ENCODE measurements around the gene RNPS1.

Gene RNPS1

DNA sequence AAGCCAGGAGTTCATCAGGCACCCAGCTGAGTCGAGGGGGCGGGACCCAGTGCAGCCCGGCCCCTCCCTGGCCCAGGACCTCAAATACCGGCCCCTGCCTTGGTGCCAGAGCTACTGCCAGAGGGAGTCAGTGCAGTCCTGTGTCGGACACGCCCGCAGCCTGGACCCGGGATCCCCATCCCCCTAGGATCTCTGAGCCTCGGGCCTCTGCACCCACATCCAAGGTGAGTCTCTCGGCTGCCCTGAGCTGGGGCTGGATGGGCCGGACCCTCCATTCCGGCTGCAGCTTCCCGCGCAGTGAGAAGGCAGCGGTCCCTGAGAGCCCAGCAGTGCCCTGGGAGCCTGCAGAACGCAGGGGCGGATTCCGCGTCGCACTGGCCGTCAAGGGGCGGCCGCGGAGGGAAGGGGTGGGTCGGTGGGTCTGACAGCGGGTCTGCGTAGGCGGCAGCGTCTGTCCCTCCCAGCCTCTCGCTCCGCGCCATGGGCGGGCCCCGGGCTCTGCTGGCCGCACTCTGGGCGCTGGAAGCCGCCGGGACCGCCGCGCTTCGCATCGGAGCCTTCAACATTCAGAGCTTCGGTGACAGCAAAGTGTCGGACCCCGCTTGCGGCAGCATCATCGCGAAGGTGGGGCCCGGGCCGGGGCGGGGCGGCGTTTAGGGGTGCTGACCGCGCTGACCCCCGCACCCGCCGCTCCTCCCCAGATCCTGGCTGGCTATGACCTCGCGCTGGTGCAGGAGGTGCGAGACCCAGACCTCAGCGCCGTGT lies 31.4 kb downstream of the RNPS1 start, which contains the start of gene DNASE1L2:
DNASE1L2 (plus strand) TSS at position 108 of the 765 bp plus-strand sequence; CDS start at position 481, 373 bp downstream.
- TF ChIP-seq, protein P1, sequence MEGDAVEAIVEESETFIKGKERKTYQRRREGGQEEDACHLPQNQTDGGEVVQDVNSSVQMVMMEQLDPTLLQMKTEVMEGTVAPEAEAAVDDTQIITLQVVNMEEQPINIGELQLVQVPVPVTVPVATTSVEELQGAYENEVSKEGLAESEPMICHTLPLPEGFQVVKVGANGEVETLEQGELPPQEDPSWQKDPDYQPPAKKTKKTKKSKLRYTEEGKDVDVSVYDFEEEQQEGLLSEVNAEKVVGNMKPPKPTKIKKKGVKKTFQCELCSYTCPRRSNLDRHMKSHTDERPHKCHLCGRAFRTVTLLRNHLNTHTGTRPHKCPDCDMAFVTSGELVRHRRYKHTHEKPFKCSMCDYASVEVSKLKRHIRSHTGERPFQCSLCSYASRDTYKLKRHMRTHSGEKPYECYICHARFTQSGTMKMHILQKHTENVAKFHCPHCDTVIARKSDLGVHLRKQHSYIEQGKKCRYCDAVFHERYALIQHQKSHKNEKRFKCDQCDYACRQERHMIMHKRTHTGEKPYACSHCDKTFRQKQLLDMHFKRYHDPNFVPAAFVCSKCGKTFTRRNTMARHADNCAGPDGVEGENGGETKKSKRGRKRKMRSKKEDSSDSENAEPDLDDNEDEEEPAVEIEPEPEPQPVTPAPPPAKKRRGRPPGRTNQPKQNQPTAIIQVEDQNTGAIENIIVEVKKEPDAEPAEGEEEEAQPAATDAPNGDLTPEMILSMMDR (IDR thresholded peaks at IDR 0.05; ENCODE audit: control extremely low read depth, extremely low read depth, low read depth, missing control alignments): no peak
- ChIA-PET CTCF (no interaction called here), POLR2A (interaction anchor here (1.2 kb wide), 1 partner anchor 81 kb away, joined by 3 read pairs; the partner anchor contains the start of gene TRAF7)
- no peak for DNase-seq (ENCODE audit: extremely low spot score)

DNA sequence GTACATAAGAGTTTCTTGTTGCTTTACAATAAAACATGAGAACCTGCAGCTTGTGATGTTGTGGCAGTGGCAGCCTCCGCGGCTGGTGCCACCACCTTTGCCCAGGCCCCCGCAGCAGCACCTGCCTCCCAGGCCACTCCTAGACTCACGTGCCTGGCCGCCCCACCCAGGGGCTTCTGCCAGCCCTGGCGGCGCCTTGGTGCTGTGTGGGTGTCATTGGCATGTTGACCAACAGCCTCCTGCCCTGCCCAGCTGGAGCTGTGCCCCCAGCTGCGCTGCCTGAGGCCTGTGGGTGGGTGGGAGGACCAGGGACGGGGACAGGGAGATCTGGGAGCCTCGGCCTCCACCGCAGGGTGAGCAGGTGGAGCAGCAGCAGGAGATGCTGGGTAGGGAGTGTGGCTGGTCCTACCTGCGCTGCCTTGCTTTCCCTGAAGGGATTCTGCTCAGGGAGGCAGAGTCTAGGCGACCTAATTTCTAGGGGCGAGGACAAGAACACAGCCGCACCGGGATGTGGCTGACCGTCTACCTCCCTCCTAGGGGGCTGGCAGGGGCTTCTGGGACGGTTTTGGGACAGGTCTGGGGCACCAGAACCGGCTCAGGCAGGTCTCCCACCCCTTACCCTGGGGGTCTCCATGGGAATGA lies 32.1 kb downstream of the RNPS1 start:
- TF ChIP-seq, protein P1 (IDR thresholded peaks at IDR 0.05; ENCODE audit: control extremely low read depth, extremely low read depth, low read depth, missing control alignments): no peak
- POLR2A ChIA-PET: no interaction called here
- DNase-seq (ENCODE audit: extremely low spot score): no peak
- CTCF ChIA-PET: no interaction called here

- POLR2A ChIA-PET: no interaction called here
- TF ChIP-seq, protein P1 (IDR thresholded peaks at IDR 0.05; ENCODE audit: control extremely low read depth, extremely low read depth, low read depth, missing control alignments): no peak
- no peak for DNase-seq (ENCODE audit: extremely low spot score)
- CTCF ChIA-PET: no interaction called here
Measured at GRCh38 chr16:2235234-2235651, 32.7 kb downstream of the RNPS1 start.

DNA sequence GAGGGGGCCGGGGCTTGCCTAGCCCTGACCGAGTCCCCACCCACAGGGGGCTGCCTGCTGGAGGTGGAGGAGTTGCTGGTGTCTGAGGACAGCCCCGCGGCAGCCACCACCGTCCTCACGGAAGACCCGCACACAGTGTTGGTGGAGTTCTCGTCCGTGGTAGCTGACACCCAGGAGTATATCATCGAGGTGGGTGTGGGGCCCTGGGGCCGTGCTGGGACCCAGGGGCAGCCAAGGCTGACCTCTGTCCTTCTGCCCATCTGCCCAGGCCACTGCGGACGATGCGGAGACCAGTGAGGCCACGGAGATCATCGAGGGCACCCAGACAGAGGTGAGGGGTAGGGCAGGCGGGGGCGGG lies 33.1 kb downstream of the RNPS1 start:
- DNase-seq (ENCODE audit: extremely low spot score): no peak
- TF ChIP-seq, protein P1 (IDR thresholded peaks at IDR 0.05; ENCODE audit: control extremely low read depth, extremely low read depth, low read depth, missing control alignments): no peak
- POLR2A ChIA-PET: no interaction called here
- CTCF ChIA-PET: interaction anchor here (2.0 kb wide), 1 partner anchor 17 kb away, joined by 7 read pairs; the partner anchor contains the start of gene ECI1

GRCh38 chr16:2233872-2234812 lies 33.8 kb downstream of the RNPS1 start:
- no peak for DNase-seq (ENCODE audit: extremely low spot score)
- TF ChIP-seq, protein P1 (IDR thresholded peaks at IDR 0.05; ENCODE audit: control extremely low read depth, extremely low read depth, low read depth, missing control alignments): no peak
- POLR2A ChIA-PET: interaction anchor here (0.6 kb wide), 1 partner anchor 31 kb away, joined by 4 read pairs; no protein-coding TSS in a partner anchor
- CTCF ChIA-PET: interaction anchor here (2.0 kb wide), 1 partner anchor 17 kb away, joined by 7 read pairs; the partner anchor contains the start of gene ECI1

All from GM10248 (cell line).